GM12891 (cell line): Measurements from ENCODE around the gene GIGYF1.

ENCODE experiments used
- POLR2A ChIP-seq: IDR thresholded peaks from 2 replicates; pipeline ENCODE4 v1.6.1; 2011; ENCODE audit warnings: low read depth, low read length, control low read depth
- POLR2AphosphoS5 ChIP-seq: IDR thresholded peaks from 2 replicates; pipeline ENCODE4 v1.6.1; 2011; ENCODE audit warnings: low read depth, low read length, control low read depth

- no peak for TF ChIP-seq POLR2A
- no peak for TF ChIP-seq POLR2AphosphoS5
These were observed 53.3 kb downstream of the GIGYF1 start for GRCh38 chr7:100640517-100641440.
